K562 (cell line): ENCODE results near the gene NUAK2. TPM values are rescaled to one million over a fixed set of nuclear protein-coding genes. Genes with fewer than 3 reads are reported as not detected.

Experiments
- CHAMP1 ChIP-seq: fragments of 450-650 bp; IDR thresholded peaks from 2 replicates; pipeline ENCODE4 v1.6.1; 2016; ENCODE audit warnings: mild to moderate bottlenecking
- HDAC8 ChIP-seq: fragments of 450-650 bp; IDR thresholded peaks from 2 replicates; pipeline ENCODE4 v1.6.1; 2016; ENCODE audit warnings: mild to moderate bottlenecking, missing genetic modification characterization, moderate library complexity, missing compliant biosample characterization
- KLF1 ChIP-seq: fragments of 450-650 bp; IDR thresholded peaks from 2 replicates; pipeline ENCODE4 v1.6.1; 2016; ENCODE audit warnings: missing genetic modification characterization, missing compliant biosample characterization
- NFE2 ChIP-seq: IDR thresholded peaks from 2 replicates; pipeline ENCODE4 v1.6.1; 2014; ENCODE audit warnings: antibody characterized with exemption, low read depth
- PCBP1 ChIP-seq: fragments of 200-400 bp; formaldehyde crosslinking; IDR thresholded peaks from 2 replicates; pipeline ENCODE4 v1.6.1; 2018; ENCODE audit warnings: mild to moderate bottlenecking, low read depth, low read length; ENCODE audit not compliant: poor library complexity, severe bottlenecking
- RNF2 ChIP-seq: sonication (generic); IDR thresholded peaks from 2 replicates; pipeline ENCODE4 v1.6.1; 2016
- SIN3B ChIP-seq: fragments of 450-650 bp; IDR thresholded peaks from 2 replicates; pipeline ENCODE4 v1.6.1; 2017; ENCODE audit warnings: low read depth, mild to moderate bottlenecking, moderate library complexity
- SMARCC2 ChIP-seq: fragments of 450-650 bp; IDR thresholded peaks from 2 replicates; pipeline ENCODE4 v1.6.1; 2017; ENCODE audit warnings: antibody characterized with exemption, moderate library complexity, mild to moderate bottlenecking, low read depth
- SNIP1 ChIP-seq: fragments of 450-650 bp; IDR thresholded peaks from 2 replicates; pipeline ENCODE4 v1.7.1; 2017; ENCODE audit warnings: low read depth, mild to moderate bottlenecking
- WHSC1 ChIP-seq: IDR thresholded peaks from one replicate; pipeline ENCODE4 v1.6.1; 2012; ENCODE audit warnings: low read length, control low read depth, inconsistent platforms
- ZFX ChIP-seq: sonication (generic); formaldehyde crosslinking; IDR thresholded peaks from 2 replicates; pipeline ENCODE4 v1.8.0; 2022; ENCODE audit warnings: mild to moderate bottlenecking, missing genetic modification reagents, moderate library complexity
- ZKSCAN8 ChIP-seq: fragments of 200-800 bp; sonication (Bioruptor generic); IDR thresholded peaks from 2 replicates; pipeline ENCODE4 v1.6.1; 2016; ENCODE audit warnings: missing genetic modification characterization, missing compliant biosample characterization
- ZNF280B ChIP-seq: fragments of 250-450 bp; sonication (Bioruptor Pico); IDR thresholded peaks from 2 replicates; pipeline ENCODE4 v1.5.1; 2021; ENCODE audit warnings: mild to moderate bottlenecking
- ZNF398 ChIP-seq: fragments of 250-450 bp; sonication (Bioruptor Pico); IDR thresholded peaks from 2 replicates; pipeline ENCODE4 v1.8.0; 2021; ENCODE audit warnings: moderate library complexity, mild to moderate bottlenecking, inconsistent platforms
- ZSCAN32 ChIP-seq: fragments of 450-650 bp; formaldehyde crosslinking; IDR thresholded peaks from 2 replicates; pipeline ENCODE4 v1.4.0; 2020; ENCODE audit warnings: mild to moderate bottlenecking, moderate library complexity
- polyA plus RNA-seq, 8 experiments: library from polyadenylated mRNA; depleted of rRNA in 4 of 8; stranded (reverse) in 5 of 8; unstranded in 3 of 8; fragments of >200 nt; fragmentation: Nextera tagmentation in 2 of 8; fragmentation: Illumina TruSeq in 1 of 8; extraction: Ambion mirVana in 2 of 8; extraction: Trizol in 1 of 8; gene quantifications; 2 replicates each; pipeline versions ENCODE4 v1.2.1 to v1.2.3, GENCODE V29; 2011 to 2014; ENCODE audit warnings: inconsistent platforms in 1 of 8, missing spikeins in 1 of 8
- total RNA-seq, 7 experiments: library from RNA; depleted of rRNA in 6 of 7; stranded (reverse); fragments of >200 nt in 6 of 7; fragmentation: Illumina TruSeq in 2 of 7; extraction: Trizol in 2 of 7; gene quantifications; 2 replicates each; pipeline versions ENCODE4 v1.2.1 to v1.2.3, GENCODE V29; 2011 to 2021; ENCODE audit warnings: low replicate concordance in 1 of 7

Gene NUAK2
- total and polyA plus RNA-seq, 9 of the 15 experiments (the other 6 are each of a cell fraction or from before 2014, with no cell fraction given) = 0.04 to 0.44 (median 0.14) TPM

- no peak for TF ChIP-seq ZNF398
- no peak for TF ChIP-seq RNF2
- TF ChIP-seq HDAC8 = no peak
- no peak for TF ChIP-seq ZNF280B
- no peak for TF ChIP-seq KLF1 (tag)
- TF ChIP-seq PCBP1 = no peak
- TF ChIP-seq SIN3B = no peak
- TF ChIP-seq CHAMP1 = no peak
- TF ChIP-seq WHSC1 = no peak
- TF ChIP-seq SMARCC2 = no peak
- TF ChIP-seq NFE2 = no peak; the same call in 1 of the 2 replicates
- no peak for TF ChIP-seq ZKSCAN8 (CRISPR knock-in tag)
- TF ChIP-seq ZSCAN32 (CRISPR knock-in tag) = no peak
- TF ChIP-seq SNIP1 = no peak
- TF ChIP-seq ZFX = peak; percentile 18; the same call in 1 of the 2 replicates
Measured at GRCh38 chr1:205287767-205288559, 33.6 kb downstream of the NUAK2 start (continued).
